NCI-H526 treated with DMSO at 0.1 percent for 48 hours (cell line): ENCODE data around the gene SERINC2.

Experiments used
- DNase-seq: peaks from one replicate; lab custom pipeline; 2025; lab: John Stamatoyannopoulos, UW

SERINC2 gene

DNA sequence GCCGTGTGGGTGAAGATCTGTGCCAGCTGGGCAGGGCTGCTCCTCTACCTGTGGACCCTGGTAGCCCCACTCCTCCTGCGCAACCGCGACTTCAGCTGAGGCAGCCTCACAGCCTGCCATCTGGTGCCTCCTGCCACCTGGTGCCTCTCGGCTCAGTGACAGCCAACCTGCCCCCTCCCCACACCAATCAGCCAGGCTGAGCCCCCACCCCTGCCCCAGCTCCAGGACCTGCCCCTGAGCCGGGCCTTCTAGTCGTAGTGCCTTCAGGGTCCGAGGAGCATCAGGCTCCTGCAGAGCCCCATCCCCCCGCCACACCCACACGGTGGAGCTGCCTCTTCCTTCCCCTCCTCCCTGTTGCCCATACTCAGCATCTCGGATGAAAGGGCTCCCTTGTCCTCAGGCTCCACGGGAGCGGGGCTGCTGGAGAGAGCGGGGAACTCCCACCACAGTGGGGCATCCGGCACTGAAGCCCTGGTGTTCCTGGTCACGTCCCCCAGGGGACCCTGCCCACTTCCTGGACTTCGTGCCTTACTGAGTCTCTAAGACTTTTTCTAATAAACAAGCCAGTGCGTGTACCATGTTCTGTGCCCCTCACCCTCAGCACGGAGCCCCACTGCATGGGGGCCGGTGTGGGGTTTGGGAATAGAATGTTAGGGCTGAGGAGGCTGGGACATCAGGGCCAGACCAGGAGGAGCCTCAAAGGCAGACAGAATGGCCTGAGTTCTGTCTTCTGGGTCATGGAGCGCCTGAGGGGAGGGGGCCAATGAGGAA is 21.3 kb downstream of the SERINC2 start:
- DNase-seq, result no peak

DNA sequence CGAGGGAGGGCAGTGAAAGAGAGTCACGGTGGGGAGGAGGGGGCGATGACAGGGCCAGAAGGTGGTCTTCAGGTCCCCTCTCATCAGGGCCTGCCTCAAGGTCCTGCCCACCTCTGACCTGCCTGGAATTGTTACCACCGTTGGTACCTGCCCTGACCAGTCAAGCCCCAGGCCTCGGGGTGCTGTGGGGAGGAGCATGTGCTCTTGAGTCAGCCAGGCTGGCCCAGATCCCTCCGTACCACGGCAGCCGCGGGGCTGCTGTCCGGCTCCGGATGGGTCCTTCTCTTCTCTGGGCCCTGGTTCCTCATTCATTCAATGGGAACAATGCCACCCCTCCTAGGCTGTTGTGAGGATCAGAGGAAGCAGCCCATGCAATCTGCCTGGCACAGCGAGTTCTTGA is 22.0 kb downstream of the SERINC2 start:
- no peak for DNase-seq

DNA sequence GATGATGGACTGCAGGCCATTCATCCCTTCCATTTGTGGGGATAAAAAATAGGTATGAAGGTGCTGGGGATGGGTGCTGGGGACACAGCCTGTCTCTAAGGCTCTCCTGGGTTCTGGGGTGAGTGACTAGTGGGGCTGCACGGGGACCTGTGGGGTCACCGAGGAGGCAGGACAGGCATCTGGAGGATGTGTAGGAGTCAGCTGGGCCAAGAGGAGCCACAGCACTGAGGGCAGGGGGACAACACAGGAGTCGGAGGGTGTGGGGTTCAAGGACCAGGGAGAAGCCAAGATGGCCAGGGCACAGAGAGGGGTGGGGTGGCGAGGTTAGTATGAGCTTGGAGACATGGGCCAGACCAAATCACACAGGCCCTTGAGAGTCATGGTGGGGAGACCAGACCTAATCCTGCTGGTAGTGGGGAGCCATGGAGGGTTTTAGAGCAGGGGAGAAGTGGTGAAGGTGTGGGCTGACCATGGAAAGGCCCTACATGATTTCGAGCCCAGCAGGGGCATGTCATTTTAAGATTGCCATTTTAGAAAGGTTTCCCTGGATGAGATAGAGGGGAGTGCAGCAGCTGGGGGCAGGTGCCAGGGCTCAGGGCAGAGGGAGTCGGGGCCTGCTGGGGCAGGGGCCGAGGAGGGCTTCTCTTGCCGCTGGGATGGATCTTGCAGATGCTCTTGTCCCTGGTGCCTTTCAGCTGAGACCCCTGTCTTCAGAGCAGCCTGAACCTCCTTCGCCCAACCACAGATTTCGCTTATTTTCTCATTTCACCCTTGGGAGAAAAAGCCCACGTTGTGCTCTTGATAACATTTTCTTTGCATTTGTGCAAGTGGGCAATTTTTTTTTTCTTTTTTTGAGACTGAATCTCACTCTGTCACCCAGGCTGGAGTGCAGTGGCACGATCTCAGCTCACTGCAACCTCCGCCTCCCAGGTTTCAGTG is 22.7 kb downstream of the SERINC2 start:
- no peak for DNase-seq

DNA sequence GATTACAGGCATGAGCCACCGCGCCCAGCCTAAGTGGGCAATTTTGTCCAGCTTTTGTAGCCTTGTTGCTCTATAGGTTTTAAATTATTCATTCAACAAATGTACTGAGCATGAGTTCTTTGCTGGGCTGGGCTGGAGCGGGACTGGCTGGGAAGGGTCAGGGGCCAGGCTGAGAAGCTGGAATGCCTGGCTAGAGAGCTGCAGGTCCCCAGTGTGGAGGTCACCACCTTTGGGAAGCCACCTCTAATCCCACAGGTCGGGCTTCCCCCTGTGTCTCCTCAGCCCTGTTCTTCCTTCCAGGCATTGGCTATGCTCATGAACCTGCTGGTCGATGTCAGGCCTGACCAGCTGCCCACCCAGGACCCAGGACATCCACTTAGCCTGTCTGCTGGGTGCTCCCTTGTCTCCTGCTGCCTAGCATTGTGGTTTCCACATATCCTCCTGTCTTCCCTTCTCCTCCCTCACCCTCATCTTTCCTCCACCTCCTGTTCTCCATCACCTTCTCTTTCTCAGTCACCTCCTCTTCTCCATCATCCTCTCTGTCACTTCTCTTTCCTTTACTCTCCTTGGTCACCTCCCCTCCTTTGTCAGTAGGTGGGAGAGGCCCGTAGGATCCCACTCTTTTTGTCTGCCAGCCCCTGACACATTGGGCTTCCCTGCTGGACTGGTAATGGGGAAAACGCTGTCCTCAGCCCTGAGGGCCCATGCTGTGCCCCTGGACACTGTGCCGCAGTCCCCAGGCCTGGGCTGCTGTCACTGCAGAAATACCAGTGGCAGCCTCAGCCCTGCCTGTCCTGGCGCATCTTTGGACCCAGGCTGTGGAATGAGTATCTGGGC is 23.8 kb downstream of the SERINC2 start:
- DNase-seq, result no peak

DNA sequence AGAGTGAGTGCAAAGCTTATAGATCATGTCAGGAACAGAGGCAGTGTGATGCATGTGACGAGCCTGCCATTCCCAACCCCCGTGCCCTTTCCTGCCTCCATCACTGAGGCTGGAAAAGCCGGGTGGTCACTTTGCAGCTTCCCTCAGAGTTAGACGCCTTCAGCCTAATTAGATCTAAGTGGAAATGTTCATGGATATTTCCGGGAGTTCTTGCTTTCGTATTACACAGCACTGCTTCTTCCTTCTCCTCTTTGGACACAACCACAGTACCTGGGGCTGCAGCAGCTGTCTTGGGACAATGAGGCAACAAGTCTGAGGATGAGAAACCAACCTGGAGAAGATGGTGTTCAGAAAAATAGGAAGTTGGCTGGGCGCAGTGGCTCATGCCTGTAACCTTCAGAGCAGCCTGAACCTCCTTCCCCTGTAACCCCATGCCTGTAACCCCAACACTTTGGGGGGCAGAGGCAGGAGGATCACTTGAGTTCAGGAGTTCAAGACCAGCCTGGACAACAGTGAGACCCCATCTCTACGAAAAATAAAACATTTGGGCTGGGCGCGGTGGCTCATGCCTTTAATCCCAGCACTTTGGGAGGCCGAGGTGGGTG is 24.5 kb downstream of the SERINC2 start:
- no peak for DNase-seq

DNA sequence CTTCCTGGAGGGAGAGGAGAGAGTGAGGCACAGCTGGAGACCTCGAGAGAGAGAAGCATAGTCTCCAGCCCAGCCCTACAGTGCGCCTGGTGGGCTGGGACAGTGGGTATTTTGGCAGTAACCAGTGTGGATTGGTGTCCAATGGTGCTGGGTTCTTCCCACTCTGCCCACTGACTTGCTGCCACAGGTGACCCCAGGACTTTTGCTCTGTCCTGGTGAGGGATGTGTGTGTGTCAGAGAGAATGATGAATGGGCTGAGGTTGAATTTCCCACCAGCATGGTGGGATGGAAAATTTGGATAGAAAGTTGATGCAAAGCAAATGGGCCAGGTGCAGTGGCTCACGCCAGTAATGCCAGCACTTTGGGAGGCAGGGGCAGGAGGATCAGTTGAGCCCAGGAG is 26.3 kb downstream of the SERINC2 start:
- DNase-seq, result no peak

DNA sequence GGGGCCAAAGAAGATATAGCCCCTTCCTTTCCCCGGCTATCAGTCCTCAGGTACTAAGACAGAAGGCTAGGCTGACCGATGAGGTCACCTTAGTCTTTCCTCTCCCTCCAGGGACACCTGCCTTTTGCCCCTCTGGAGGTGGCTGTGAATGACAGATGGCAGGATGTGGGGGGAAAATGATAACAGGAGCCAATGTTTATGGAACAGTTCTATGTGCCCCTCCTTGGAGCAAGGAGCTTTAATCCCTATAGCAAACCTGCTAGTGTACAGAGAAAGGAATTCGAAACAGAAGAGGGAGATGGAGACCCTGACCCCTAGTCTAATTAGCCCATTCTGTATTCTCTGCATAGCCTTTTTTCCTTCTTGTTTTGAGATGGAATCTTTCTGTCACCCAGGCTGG is 28.1 kb downstream of the SERINC2 start:
- DNase-seq, result no peak

DNA sequence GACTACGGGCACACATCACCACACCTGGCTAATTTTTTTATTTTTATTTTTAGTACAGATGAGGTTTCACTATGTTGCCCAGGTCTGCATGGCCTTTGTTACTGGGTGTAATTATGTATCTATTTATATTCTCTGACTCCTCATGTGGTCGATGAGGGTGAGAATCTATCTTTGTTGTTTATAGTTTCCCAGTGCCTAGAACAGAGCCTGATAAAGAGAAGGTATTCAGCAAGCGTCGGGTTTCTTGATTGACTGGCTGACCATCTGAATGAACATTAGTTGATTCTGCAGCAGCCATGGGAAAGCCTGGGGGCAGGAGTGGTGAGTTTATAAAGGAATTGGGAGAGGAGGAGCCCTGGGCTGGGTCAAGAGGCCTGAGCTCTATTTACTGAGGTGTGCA is 28.5 kb downstream of the SERINC2 start:
- no peak for DNase-seq

DNA sequence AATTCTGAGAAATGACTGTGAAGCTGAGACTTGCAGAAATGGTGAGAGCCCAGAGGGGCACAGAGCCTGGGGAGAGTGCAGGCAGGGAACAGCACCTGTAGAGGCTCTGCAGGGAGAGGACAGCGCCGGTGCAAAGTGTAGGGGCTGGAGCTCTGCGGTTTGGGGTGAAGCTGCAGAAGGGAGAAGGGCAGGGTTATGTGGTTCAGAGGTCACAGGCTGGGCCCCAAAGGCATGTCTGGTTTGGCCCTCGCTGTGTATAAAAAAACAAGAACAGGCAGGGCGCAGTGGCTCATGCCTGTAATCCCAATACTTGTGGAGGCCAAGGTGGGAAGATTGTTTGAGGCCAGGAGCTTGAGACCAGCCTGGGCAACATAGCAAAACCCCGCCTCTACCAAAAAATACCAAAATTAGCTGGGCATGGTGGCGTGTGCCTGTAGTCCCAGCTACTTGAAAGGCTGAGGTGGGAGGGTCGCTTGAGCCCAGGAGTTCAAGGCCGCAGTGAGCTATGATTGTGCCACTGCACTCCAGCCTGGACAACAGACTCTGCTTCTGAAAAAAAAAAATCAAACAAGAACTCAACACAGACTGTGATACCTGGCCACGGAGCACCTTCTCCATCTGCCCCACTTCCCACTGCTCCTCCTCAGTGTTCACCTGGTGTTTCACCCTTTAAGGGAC is 29.1 kb downstream of the SERINC2 start:
- no peak for DNase-seq

DNA sequence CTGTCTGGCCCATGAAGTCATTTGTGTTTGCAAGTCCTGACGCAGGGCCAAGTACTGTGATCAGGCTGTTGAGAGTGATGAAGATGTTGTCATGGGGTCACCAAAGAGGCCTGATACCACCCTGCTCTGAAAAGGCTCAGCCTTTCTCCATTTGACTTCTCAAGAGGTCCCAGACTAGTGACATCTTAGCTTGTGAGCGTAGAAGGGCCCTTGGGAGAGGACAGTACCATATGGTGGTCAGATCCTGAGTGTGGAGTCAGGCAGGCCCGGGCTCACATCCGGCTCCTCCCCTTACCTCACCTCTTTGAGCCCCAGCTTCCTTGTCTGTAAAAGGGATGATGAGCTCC is 29.6 kb downstream of the SERINC2 start:
- DNase-seq, result no peak

DNA sequence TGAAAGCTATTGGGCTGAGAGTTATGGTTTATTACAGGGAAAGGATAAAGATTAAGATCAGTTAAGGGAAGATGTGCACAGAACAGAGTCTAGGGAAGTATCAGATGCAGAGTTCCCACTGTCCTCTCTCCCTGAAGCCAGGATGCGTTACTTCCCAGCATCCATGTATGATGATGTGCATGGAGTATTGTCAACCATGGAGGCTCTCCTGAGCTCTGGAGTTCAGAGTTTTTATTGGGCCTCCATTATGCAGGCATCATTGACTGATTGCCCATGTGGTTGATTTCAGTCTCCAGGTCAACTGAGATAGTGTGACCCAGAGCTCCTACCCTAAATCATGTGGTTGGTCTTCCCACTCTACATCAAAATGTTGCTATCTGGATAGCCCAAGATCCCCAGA is 30.7 kb downstream of the SERINC2 start:
- DNase-seq, result no peak

DNA sequence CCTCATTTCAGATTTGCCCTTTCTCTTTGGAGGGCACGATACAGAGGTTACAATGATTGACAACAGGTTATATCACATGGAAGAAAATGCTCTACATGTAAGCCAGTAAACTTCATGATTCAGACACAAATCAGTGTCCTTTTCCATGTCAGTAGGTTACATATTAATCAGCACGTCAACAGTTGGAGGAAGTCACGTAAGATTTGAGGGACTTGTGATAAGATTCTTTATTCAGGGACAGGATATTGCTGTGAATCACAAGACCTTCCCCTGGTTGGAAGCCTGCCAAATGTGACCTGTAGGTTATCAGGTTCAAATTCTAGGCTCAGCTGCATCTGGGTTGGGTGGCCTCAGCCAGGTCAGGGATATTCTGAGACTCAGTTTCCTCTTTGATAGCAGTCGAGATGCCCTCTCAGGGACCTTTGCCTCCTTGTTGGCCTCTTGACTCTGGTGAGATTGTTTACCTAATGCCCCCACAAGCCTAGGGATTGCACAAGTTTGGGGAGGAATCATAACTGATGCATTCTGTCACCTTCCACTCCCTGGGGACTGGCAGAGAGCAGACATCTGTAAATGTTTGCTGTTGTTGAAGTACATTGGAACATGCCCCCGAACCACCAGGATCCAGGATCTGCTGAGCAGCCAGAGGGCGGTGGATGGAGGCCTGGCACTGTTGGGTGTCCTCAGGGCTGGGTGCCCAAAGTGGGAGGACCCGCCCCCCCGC is 31.9 kb downstream of the SERINC2 start:
- no peak for DNase-seq

DNA sequence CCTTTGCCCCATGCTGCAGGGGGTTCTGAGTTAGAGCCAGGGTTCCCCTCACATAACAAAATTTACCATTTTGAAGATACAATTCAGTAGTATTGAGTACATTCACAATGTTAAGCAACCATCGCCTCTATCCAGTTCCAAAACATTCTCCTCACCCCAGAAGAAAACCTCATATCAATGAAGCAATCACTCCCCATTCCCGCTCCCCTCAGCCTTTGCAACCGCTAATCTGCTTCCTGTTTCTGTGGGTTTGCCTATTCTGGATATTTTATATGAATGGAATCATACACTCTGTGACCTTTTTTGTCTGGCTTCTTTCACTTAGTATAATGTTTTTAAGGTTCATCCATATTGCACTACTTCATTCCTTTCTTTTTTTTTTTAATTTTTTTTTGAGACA is 32.9 kb downstream of the SERINC2 start:
- DNase-seq, result no peak

DNA sequence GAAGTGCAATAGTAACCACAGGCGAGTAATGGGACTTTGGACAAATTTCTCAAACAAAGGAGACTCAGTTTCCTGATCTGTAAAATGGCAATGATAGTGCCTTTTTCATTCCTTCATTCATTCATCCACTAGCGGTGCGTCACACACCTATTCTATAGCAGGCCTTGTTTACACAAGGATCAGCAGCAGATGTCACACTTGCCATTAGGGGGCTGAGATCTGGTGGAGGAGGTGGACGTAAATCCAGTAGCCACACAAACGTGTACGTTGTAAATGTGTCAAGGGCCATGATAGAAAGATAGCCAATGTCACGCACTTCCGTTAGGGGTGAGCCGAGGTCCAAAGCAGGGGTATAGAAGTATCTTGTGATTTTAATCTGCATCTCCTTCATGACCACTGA is 34.2 kb downstream of the SERINC2 start:
- no peak for DNase-seq

DNA sequence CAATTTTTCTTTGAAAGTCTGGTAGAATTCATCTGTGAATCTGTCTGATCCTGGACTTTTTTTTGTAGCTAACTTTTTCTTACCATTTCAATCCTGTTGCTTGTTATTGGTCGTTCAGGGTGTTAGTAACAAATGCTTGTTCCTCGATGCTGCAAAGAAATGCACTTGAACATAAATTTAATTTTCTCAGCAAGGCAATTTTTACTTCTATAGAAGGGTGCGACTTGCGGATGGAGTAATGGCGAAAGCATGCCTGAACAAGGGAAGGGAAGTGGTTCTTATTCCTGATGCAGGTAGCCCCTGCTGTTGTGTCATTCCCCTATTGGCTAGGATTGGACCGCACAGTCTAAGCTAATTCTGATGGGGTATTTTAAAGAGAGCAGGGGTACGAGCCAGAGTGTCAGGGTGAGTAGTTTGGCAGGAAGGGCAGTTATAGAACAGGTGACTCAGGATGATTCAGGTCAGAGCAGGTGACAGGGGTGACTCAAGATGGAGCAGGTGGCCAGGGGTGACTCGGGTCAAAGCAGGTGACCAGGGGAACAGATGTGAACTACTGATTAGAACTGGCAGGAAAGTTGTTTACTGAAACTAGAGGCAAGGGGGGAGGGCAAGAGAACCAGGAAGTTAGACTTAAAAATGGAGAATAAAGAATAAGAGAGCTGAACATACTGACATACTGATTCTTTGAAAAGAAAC is 40.5 kb downstream of the SERINC2 start:
- DNase-seq, result no peak

DNA sequence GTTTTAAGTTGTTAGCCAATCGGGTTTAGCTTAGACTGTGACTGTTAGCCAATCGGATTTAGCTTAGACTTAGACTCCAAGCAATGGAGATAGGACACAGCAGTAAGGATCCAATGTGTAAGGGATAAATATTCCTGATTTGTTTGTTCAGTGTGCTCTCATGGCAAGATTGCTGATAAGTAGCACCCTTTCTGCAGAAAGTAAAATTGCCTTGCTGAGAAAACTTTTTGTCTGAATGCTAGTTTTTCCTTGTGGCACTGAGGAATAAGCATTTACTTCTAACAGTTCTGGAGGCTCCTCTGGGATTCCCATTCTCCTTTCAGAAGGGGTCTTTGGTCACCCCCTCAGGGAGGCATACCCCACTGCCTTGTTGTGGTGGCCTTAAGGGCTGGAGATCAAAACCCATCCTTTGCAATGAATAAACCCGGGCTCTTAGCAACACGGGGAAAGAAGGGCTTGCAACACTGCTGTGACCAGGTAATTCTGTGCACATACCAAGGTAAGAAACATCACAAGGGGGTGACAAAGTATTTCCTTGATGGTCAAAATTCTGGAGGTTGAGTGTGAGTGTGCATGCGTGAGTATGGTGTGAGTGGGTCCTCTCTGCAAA is 45.4 kb downstream of the SERINC2 start:
- DNase-seq, result no peak

DNA sequence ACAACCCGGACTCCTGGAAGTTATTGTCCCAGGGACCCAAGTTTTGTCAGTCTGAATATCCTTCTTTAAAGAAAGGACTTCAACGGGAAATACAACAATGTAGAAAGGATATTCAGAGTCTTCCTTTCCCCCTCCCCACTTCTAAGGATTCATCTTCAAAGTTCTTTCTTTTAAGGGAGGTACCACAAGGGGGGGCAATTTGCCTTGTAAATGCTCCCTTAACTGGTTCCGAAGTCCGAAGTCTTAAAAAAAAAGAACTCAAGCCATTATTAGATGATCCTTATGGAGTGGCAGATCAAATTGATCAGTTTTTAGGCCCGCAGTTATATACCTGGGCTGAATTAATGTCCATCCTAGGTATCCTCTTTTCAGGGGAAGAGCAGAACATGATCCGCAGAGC is 47.0 kb downstream of the SERINC2 start:
- no peak for DNase-seq

DNA sequence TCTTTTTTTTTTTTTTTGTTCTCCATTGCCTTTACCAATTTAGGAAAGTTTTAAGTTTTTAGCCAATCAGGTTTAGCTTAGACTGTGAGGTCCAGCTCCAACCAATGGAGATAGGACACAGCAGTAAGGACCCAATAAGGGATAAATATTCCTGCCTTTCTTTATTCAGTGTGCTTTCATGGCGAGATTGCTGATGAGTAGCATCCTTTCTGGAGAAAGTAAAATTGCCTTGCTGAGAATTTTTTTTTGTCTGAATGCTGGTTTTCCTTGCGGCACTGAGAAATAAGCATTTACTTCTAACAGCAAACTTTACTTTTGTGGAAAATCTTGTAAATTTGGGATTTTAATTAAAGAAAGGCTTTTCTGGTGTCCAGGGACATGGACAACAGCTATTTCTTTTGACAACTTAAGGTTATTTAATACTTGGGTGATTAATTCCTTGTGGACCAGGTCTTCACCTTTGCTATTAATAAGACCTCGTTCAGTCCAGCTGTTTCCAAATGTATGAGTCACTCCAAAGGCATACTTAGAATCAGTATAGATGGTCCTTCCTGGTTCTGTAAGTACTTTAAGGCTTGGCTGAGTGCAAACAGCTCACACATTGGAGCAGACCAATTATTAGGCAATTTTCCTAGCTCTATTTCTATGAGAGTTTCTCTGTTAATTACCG is 54.1 kb downstream of the SERINC2 start:
- no peak for DNase-seq

DNA sequence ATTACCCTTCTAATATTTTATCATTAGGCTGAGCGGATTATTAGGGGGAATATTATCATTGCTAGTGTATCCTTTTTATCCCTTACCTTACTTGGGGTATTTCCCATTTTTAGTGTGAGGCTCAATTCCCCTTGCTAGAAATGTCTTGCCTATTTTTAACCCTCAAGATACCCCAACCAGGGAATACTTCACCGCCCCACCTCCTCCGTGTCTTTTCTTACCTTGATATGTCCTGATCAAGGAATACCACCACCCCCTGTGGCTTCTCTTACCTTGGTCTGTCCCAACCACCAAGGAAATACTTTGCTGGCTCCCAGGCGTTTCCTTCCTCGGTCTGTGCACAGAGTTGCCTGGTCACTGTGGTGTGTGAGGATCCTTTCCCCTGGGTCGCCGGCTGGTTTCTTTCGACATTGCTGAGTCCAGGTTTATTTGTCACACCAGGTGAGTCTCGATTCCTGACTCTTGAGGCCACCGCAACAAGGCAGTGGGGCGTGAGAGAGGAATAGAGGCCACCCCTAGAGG is 57.8 kb downstream of the SERINC2 start:
- DNase-seq, result no peak
